ENCODE measurements around the gene YBEY. TPM values are rescaled to one million over a fixed set of nuclear protein-coding genes. Genes with fewer than 3 reads are reported as not detected.

The YBEY gene
- total and polyA plus RNA-seq, 2 donors (not counting 3 experiments of a cell fraction or from before 2014, with no cell fraction given) = 6.1 to 15.3 TPM

- Histone ChIP-seq H2AFZ (ENCODE audit: low read depth, low read length) (no peak overlapping the region), H3K4me1 (ENCODE audit: control insufficient read depth, extremely low read depth, insufficient read depth, low read length) (no peaks in the 10 kb centered on the region), H3K9me3 (replicated peaks; ENCODE audit: control insufficient read depth, insufficient read depth, low read length) (no peaks in the 10 kb centered on the region), H3K9ac (replicated peaks; ENCODE audit: extremely low read depth, insufficient read depth, low read length) (no peak overlapping the region), H3K9me1 (replicated peaks; ENCODE audit: control insufficient read depth, extremely low read depth, insufficient read depth, low read length) (no peaks in the 10 kb centered on the region), H3K79me2 (ENCODE audit: control insufficient read depth, insufficient read depth, low read length) (no peaks in the 10 kb centered on the region), H3K36me3 (ENCODE audit: control insufficient read depth in 2 of 2, extremely low read depth in 1 of 2, insufficient read depth in 2 of 2, low read length in 2 of 2) (peaks cover 26 to 50% of the 10 kb centered on the region in 2 experiments), H3K27ac (ENCODE audit: insufficient read depth, low read depth, low read length) (no peak overlapping the region), H3K4me3 (replicated peaks in 1 of 3; ENCODE audit: insufficient read depth in 1 of 3, low read depth in 1 of 3, low read length in 3 of 3) (no peak overlapping the region), H3K27me3 (ENCODE audit: control insufficient read depth in 2 of 2, insufficient read depth in 2 of 2, low read length in 2 of 2) (no peaks in the 10 kb centered on the region), H4K20me1 (replicated peaks; ENCODE audit: control insufficient read depth, extremely low read depth, insufficient read depth, low read length) (no peaks in the 10 kb centered on the region), H3K4me2 (ENCODE audit: insufficient read depth, low read length) (no peak overlapping the region)
- POLR2A ChIA-PET = no interaction called here
- no TSS peak for BruUV-seq (replicated peaks)
- TF ChIP-seq JUN (IDR thresholded peaks at IDR 0.05; ENCODE audit: borderline replicate concordance, insufficient read depth, insufficient read length, low read depth) = no peak
- TF ChIP-seq, protein P1, sequence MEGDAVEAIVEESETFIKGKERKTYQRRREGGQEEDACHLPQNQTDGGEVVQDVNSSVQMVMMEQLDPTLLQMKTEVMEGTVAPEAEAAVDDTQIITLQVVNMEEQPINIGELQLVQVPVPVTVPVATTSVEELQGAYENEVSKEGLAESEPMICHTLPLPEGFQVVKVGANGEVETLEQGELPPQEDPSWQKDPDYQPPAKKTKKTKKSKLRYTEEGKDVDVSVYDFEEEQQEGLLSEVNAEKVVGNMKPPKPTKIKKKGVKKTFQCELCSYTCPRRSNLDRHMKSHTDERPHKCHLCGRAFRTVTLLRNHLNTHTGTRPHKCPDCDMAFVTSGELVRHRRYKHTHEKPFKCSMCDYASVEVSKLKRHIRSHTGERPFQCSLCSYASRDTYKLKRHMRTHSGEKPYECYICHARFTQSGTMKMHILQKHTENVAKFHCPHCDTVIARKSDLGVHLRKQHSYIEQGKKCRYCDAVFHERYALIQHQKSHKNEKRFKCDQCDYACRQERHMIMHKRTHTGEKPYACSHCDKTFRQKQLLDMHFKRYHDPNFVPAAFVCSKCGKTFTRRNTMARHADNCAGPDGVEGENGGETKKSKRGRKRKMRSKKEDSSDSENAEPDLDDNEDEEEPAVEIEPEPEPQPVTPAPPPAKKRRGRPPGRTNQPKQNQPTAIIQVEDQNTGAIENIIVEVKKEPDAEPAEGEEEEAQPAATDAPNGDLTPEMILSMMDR (IDR thresholded peaks at IDR 0.05; ENCODE audit: extremely low read depth in 1 of 2, insufficient read depth in 1 of 2, low read depth in 1 of 2, low read length in 2 of 2) = no peak
- no peak for TF ChIP-seq FOS (IDR thresholded peaks at IDR 0.05; ENCODE audit: borderline replicate concordance, insufficient read depth, low read length)
- no peak for TF ChIP-seq EZH2 (IDR thresholded peaks at IDR 0.05; ENCODE audit: borderline replicate concordance, low read depth, low read length, severe bottlenecking)
- no peak for TF ChIP-seq GATA2 (IDR thresholded peaks at IDR 0.05; ENCODE audit: insufficient read depth, insufficient read length, low read depth, low read length)
- TF ChIP-seq MYC (IDR thresholded peaks at IDR 0.05; ENCODE audit: low read depth, low read length) = no peak
- TF ChIP-seq, protein P2, sequence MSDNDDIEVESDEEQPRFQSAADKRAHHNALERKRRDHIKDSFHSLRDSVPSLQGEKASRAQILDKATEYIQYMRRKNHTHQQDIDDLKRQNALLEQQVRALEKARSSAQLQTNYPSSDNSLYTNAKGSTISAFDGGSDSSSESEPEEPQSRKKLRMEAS (IDR thresholded peaks at IDR 0.05; ENCODE audit: insufficient read depth, insufficient read length) = no peak
- no peak for TF ChIP-seq POLR2A (IDR thresholded peaks at IDR 0.05; ENCODE audit: low read depth, low read length)
- TF ChIP-seq POLR2AphosphoS5 (IDR thresholded peaks at IDR 0.05; ENCODE audit: insufficient read depth, low read depth, low read length) = no peak
- intact Hi-C loops (cut with micrococcal nuclease) (no loop called here), dilution Hi-C loops (cut with MboI; ENCODE audit: extremely low pct_ligation_motif_present, low sequenced_read_pairs) (no loop called here)
- FAIRE-seq (no peak), DNase-seq (ENCODE audit: low read depth, low spot score) (no peak)
- CTCF ChIA-PET = interaction anchor here (1.5 kb wide), 1 partner anchor 30 kb away, joined by 3 read pairs; the partner anchor contains the start of genes MCM3AP and YBEY
Observed at GRCh38 chr21:46255758-46256337, 30.3 kb upstream of the YBEY start.
